ENCODE results near the gene SLC39A12. TPM values are rescaled to one million over a fixed set of nuclear protein-coding genes. Genes with fewer than 3 reads are reported as not detected.

Gene SLC39A12
- total and polyA plus RNA-seq, 2 of the 4 experiments (the other 2 are of a cell fraction), result not detected

- no peak overlapping the region for H2AK5ac ChIP-seq (ENCODE audit: low read depth, low read length)
- no peak overlapping the region for H4K8ac ChIP-seq (ENCODE audit: low read depth in 2 of 2, low read length in 2 of 2)
- no CpG with 5 or more reads among the region's 2 CpGs for WGBS, 2 experiments (ENCODE audit: extremely low coverage in 2 of 2, insufficient read length in 1 of 2)
- no peaks in the 10 kb centered on the region for H3K4me1 ChIP-seq (ENCODE audit: control insufficient read depth, insufficient read depth, low read length)
- TF ChIP-seq CTCF (conservative IDR thresholded peaks at IDR 0.05; ENCODE audit: low read depth, low read length) (no peak), BHLHE40 (IDR thresholded peaks at IDR 0.05; ENCODE audit: low read depth, low read length) (no peak), SMC3 (IDR thresholded peaks at IDR 0.05; ENCODE audit: low read depth, low read length) (no peak), RFX5 (IDR thresholded peaks at IDR 0.05; ENCODE audit: low read depth, low read length) (no peak), FOS (IDR thresholded peaks at IDR 0.05; ENCODE audit: low read depth, low read length) (no peak), MXI1 (IDR thresholded peaks at IDR 0.05; ENCODE audit: borderline replicate concordance, low read depth, low read length) (no peak), NFE2L2 (IDR thresholded peaks at IDR 0.05; ENCODE audit: low read depth, low read length) (no peak), CEBPB (IDR thresholded peaks at IDR 0.05; ENCODE audit: low read depth, low read length) (no peak), MAZ (IDR thresholded peaks at IDR 0.05; ENCODE audit: borderline replicate concordance, low read depth, low read length) (no peak), RCOR1 (IDR thresholded peaks at IDR 0.05; ENCODE audit: insufficient replicate concordance, low read length) (no peak), RAD21 (IDR thresholded peaks at IDR 0.05; ENCODE audit: low read length) (no peak), POLR2A (IDR thresholded peaks at IDR 0.05; ENCODE audit: low read depth, low read length) (no peak), MAFK (IDR thresholded peaks at IDR 0.05; ENCODE audit: low read depth, low read length) (no peak), USF2 (IDR thresholded peaks at IDR 0.05; ENCODE audit: low read depth, low read length) (no peak)
- no peak overlapping the region for H4K91ac ChIP-seq (ENCODE audit: insufficient read depth, low read depth, low read length)
- H3K4me3 ChIP-seq (ENCODE audit: insufficient read depth, low read depth, low read length), result no peak overlapping the region
- peaks cover 28% of the 10 kb centered on the region for H3K27me3 ChIP-seq (ENCODE audit: control insufficient read depth, insufficient read depth, low read length)
- ATAC-seq (ENCODE audit: low read depth) (no peak), DNase-seq (no peak)
- H4K20me1 ChIP-seq (ENCODE audit: insufficient read depth, low read length), result no peaks in the 10 kb centered on the region
- H3K14ac ChIP-seq (replicated peaks; ENCODE audit: low read depth, low read length), result no peak overlapping the region
- no peaks in the 10 kb centered on the region for H3K79me1 ChIP-seq (ENCODE audit: low read depth in 1 of 2, low read length in 2 of 2)
- H3K27ac ChIP-seq (ENCODE audit: insufficient read depth, low read length), result no peak overlapping the region
- intact Hi-C loops (cut with micrococcal nuclease) (no loop called here), dilution Hi-C loops (cut with HindIII; ENCODE audit: low sequenced_read_pairs, unreplicated experiment) (no loop called here), in situ Hi-C loops (cut with MboI; ENCODE audit: low sequenced_read_pairs) (no loop called here)
- H3K4me2 ChIP-seq (ENCODE audit: low read depth, low read length), result no peak overlapping the region
- H3K9me1 ChIP-seq (ENCODE audit: insufficient read depth, low read length), result no peaks in the 10 kb centered on the region
- POLR2A ChIA-PET (ENCODE audit: unreplicated experiment), result no interaction called here
- CTCF ChIA-PET, result no interaction called here
- H3K56ac ChIP-seq (ENCODE audit: extremely low read depth, insufficient read depth, low read length), result no peak overlapping the region
- H3K9me3 ChIP-seq (ENCODE audit: control insufficient read depth, insufficient read depth, low read length), result peaks cover 7% of the 10 kb centered on the region
- H2BK15ac ChIP-seq (ENCODE audit: low read depth, low read length), result no peak overlapping the region
- no peak overlapping the region for H2BK120ac ChIP-seq (ENCODE audit: low read depth, low read length)
- no peak overlapping the region for H2BK5ac ChIP-seq (ENCODE audit: low read depth, low read length, poor library complexity, severe bottlenecking)
- H2AFZ ChIP-seq (replicated peaks; ENCODE audit: low read length, poor library complexity), result no peak overlapping the region
- H4K5ac ChIP-seq (ENCODE audit: low read depth, low read length), result no peak overlapping the region
- H2BK20ac ChIP-seq (ENCODE audit: low read depth, low read length), result no peak overlapping the region
- BruUV-seq (replicated peaks), result no TSS peak
- no peak overlapping the region for H3K23ac ChIP-seq (ENCODE audit: low read depth, low read length)
- no peaks in the 10 kb centered on the region for H3K36me3 ChIP-seq (ENCODE audit: control insufficient read depth, insufficient read depth, low read length)
- H3K18ac ChIP-seq (ENCODE audit: low read depth, low read length), result no peak overlapping the region
- no peak overlapping the region for H2AK9ac ChIP-seq (replicated peaks; ENCODE audit: low read depth, low read length, poor library complexity)
- no peak overlapping the region for H3K4ac ChIP-seq (ENCODE audit: low read depth, low read length)
- no peak overlapping the region for H3K9ac ChIP-seq (ENCODE audit: low read depth, low read length)
Observed at GRCh38 chr10:18071591-18071990, 119.9 kb downstream of the SLC39A12 start.
